GM21526 (cell line): ENCODE measurements around the gene ATXN7L1.
A peak's percentile ranks its signal among the peaks of the same experiment; 100 is the strongest.

Experiments
- ATAC-seq: cut with Tn5 transposase; IDR thresholded peaks from one replicate; pipeline ENCODE4 v1.9.1; 2021; ENCODE audit warnings: moderate library complexity; ENCODE audit not compliant: unreplicated experiment, low FRiP score

ATXN7L1 gene

GRCh38 chr7:105685161-105685560 is 191.2 kb downstream of the ATXN7L1 start:
- ATAC-seq: no peak

GRCh38 chr7:105682341-105683060 is 193.9 kb downstream of the ATXN7L1 start:
- ATAC-seq: no peak

- no peak for ATAC-seq
These were observed 195.8 kb downstream of the ATXN7L1 start for GRCh38 chr7:105680505-105681187.

GRCh38 chr7:105678811-105679495 is 197.4 kb downstream of the ATXN7L1 start:
- ATAC-seq: no peak

GRCh38 chr7:105677817-105678573 is 198.4 kb downstream of the ATXN7L1 start:
- peak; percentile 53 for ATAC-seq

- no peak for ATAC-seq
These were observed 199.0 kb downstream of the ATXN7L1 start for GRCh38 chr7:105677410-105677730.

GRCh38 chr7:105675934-105676371 is 200.4 kb downstream of the ATXN7L1 start:
- ATAC-seq: no peak

GRCh38 chr7:105674200-105674920 is 202.0 kb downstream of the ATXN7L1 start:
- ATAC-seq: no peak

GRCh38 chr7:105673367-105674084 is 202.9 kb downstream of the ATXN7L1 start:
- no peak for ATAC-seq

- ATAC-seq: no peak
These were observed 203.6 kb downstream of the ATXN7L1 start for GRCh38 chr7:105672801-105673200.

GRCh38 chr7:105666324-105666723 is 210.1 kb downstream of the ATXN7L1 start:
- ATAC-seq: no peak

- no peak for ATAC-seq
These were observed 210.7 kb downstream of the ATXN7L1 start for GRCh38 chr7:105665684-105666083.

- no peak for ATAC-seq
These were observed 211.4 kb downstream of the ATXN7L1 start for GRCh38 chr7:105664816-105665525.

- ATAC-seq: no peak
These were observed 213.4 kb downstream of the ATXN7L1 start for GRCh38 chr7:105662998-105663397.

GRCh38 chr7:105661625-105662024 is 214.8 kb downstream of the ATXN7L1 start:
- no peak for ATAC-seq

- ATAC-seq: no peak
These were observed 219.4 kb downstream of the ATXN7L1 start for GRCh38 chr7:105656922-105657521.

GRCh38 chr7:105655500-105656380 is 220.7 kb downstream of the ATXN7L1 start:
- ATAC-seq: no peak

- ATAC-seq: no peak
These were observed 221.3 kb downstream of the ATXN7L1 start for GRCh38 chr7:105655067-105655466.
